Activated CD4-positive, alpha-beta T cell treated with anti-CD3 and anti-CD28 coated beads for 24 hours (primary cell): ENCODE data around the gene PDGFB.

Experiments used
- DNase-seq, 2 donors: peaks; one replicate each; pipeline ENCODE4 v3.0.0-alpha.2; 2020; ENCODE audit warnings: low read depth in 2 of 2

PDGFB gene

DNA sequence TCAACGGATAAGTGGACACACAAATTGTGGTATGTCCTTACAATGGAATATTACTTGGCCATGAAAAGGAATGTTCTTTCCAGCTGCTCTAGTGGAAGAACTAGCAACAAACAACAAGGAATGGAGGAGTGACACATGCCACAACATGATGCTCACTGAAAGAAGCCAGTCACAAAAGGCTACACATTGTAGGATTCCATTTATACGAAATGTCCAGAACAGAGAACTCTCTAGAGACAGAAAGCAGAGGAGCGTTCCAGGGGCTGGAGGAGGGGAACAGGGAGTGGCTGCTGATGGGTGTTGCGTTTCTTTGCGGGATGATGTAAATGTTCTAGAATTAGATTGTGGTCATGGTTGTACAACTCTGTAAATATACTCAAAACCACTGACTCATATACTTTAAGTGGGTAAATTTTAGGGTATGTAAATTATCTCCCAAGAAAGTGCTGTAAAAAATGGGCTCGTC, 32.4 kb upstream of the PDGFB start:
- DNase-seq: no peak

DNA sequence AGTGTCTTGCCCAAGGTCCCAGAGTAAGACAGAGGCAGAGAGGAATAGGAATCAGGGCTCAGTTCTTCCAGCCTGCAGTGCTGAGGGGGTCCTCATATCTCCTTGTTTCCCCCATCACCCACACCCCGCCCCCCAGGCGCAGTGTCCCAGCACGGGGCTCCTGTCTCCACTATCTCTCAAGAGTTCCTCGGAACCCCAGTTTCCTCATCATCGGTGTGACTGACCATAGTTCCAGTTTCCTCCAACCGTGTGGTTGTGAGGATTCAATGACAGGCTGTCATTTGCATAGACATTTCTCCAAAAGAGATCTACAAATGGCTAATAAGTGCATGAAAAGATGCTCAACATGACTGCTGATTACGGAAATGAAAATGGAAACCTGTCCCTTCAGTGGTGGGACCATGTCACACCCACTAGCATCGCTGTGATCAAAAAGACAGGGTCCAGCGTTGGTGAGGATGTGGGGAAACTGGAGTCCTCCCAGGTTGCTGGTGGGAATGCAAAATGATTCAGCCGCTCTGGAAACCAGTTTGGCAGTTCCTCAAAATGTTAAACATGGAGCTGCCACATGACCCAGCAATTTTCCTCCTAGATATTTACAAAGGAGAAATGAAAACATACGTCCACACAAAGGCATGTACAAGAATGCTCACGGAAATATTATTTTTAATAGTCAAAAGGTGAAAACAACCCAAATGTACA, 31.8 kb upstream of the PDGFB start:
- no peak for DNase-seq

DNA sequence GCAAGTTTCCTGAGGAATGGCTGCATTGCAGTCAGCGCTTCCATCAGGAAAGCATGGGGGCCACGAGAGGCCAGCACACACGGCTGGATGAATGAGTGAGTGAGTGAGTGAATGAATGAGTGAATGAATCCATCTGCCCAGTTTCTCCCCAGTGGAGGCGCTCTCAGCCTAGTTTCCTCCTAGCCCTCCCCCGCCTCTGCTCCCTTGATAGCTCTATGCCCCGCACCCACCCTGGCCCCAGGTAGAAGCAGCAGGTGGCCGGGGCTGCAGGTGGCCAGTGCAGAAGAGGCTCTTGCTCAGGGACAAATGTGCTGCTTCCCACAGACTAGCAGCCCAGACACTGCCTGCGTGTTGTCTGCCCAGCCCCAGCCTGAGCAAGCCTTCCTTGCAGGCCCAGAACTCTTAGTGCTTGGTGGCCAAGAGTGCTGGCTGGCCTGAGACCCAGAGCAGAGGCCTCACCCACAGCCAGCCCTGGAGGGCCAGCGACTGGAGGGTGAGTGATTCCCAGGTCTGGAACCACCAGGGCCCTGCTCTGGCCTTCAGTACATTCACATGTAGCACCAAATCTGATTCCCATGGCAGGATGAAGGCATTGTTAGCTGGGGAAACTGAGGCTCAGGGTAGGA, 31.1 kb upstream of the PDGFB start:
- no peak for DNase-seq

DNA sequence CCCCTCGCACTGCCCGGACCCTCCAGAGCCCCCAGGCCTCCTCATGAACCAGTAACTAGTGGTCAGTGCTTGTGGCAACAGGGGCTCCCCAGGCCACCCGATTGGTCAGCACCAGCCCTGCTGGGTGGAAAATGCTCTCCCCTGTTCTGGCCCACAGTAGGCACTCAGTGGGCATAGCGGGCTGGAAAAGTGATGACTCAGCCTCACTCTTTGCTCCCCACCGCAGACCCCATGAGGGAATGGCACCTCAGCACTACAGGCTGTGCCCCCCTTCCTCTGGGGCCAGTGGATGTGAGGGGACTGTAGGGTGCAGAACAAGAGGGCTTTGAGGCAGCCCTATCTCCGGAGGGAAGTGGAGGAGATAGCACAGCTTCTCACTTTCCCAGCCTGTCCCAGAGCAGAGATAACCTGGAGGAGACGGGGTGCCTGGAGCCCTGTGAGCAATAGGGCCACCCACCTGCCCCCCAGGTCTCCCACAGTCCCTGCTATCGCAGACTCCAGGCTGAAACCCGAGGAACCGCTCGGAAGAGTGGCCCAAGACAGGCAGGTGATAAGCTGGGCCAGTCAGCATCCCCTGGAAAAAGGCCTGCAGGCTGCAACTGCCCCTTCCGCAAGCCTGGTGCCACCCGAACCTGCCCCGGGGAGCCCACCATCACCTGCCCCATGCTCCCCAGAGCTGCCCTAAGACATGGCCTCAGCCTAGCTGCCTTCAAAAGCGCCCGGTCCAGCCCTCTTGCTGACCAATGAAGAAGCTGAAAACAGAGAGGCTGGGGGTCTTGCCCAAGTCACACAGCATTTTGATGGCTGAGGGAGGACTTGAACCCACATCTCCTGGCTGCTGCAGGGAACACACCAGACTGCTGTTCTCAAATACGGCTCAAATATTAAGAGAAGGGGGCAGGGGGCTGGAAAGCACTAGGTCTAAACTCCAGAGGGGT, 29.4 kb upstream of the PDGFB start:
- no peak for DNase-seq

DNA sequence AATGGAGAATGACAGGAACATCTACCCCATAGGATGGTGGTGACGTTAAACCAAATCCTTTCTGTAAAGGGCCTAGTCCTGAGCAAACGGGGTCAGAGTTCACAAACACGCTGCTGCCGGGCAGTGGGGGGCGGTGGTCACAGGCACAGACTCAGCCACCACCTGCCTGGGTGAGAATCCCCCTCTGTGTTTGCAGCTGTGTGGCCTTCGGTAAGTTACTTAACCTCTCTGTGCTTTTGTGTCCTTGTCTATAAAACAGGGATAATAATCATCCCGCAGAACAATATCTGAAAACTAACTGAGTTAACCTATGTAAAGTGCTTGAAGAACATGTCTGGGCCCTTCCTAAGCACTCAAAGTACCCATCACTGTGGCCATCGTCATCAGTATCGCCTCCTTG, 26.0 kb upstream of the PDGFB start:
- no peak for DNase-seq

DNA sequence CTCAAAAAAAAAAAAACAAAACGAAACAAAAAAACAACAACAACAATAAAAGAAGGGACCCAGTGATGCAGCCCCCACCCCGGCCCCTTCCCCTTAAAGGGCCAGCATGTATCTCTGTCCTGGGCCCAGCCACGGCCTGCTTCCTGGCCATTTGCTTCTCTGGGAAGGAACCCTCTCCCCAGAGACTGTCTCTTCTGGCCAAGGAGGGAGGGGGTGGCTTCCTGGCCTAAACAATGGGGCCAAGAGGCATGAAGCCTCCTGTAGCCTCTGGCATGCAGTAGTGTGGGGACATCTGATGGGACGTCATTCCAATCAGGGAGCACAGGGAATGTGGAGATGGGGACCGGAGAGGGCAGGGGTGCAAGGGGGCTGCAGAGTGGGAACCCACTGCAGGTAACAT, 25.5 kb upstream of the PDGFB start:
- DNase-seq: no peak

DNA sequence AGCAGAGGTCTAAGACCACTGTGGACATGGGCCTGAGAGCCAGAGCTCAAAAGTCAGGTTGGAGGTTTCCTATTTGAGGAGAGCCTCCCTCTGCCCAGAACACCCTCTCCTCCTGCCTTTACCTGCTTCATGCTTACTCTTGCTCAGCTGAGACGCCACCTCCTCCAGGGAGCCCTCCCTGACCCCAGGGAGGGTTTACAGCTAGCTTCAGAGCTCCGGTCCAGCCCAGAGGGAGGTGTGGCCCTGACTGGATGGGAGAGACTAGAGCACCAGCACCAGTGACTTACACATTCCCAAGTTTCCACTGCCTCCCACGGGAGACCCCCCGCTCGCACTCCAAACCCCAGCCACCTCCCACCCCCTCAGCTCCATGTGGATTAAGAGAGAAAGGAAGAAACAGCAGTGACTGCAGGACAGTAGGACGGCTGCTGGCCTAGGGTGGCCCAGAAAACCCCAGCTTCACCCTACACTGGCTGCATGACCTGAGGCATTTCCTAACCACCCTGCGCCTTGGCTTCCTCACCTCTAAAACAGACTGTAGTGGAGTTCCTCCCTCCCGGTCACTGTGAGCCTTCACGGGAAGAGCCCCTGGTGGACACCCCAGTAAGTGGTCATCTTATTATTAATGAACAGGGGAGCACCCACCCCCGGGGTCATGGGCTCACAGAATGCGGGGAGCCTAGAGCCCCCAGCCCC, 24.5 kb upstream of the PDGFB start:
- no peak for DNase-seq

DNA sequence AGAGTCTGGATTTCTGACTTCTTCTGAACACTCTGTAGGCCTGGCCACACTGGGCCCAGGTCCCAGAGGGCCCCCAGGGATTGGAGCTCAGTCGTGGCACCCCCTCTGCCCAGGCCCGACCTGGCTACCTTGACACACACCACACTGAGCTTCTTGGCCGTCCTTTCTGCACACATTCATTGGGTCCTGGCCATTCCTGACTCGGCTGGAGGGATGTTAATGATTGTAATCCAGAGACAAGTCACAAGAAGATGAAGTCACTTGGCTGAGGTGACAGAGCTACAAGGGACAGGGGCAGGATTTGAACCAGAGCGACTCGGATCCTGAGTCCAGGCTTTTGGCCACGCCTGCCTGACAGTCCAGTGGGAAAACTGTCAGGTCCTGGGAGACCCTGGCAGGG, 23.9 kb upstream of the PDGFB start:
- no peak for DNase-seq

DNA sequence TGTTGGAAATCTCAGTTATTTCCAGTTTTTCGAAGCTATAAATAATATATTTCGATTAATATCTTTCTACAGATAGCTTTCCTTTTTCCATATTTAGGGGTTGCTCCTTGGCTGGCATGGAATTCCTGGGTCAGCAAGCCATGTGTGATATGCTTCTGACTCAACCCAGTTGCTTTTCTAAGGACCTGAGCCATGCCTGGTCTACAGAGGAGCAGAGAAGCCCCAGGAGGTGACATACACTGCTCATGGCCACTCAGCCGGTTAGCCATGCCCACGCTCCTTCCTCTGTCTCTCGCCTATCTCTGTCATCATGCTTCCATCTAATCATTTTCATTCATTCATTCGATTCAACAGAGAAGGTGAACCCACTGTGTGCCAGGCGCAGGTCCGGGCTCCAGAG, 23.2 kb upstream of the PDGFB start:
- no peak for DNase-seq

DNA sequence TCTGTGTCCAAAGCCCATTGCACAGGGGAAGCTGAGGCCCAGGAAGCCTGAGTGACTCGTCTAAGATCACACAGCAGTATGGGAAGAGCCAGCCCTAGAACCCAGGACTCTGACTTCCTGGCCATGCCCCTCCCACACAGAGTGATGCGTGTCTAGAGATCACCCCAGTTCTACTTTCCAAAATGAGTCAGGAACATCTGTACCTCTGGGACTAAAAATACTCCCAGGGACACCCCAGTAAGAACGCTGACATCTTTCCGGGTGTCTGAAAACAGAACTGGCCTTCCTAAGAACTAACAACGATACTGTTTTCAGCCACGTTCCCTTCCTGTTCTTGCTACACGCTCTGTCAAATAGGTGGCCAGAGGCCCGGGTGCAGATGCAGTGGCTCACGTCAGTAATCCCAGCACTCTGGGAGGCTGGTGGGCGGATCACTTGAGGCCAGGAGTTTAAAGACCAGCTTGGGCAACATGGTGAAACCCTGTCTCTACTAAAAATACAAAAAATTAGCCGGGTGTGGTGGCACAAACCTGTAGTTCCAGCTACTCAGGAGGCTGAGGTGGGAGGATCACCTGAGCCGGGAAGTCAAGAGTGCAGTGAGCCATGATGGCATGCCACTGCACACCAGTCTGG, 21.7 kb upstream of the PDGFB start:
- DNase-seq: peak in 1 of 2 donors; percentile 35

DNA sequence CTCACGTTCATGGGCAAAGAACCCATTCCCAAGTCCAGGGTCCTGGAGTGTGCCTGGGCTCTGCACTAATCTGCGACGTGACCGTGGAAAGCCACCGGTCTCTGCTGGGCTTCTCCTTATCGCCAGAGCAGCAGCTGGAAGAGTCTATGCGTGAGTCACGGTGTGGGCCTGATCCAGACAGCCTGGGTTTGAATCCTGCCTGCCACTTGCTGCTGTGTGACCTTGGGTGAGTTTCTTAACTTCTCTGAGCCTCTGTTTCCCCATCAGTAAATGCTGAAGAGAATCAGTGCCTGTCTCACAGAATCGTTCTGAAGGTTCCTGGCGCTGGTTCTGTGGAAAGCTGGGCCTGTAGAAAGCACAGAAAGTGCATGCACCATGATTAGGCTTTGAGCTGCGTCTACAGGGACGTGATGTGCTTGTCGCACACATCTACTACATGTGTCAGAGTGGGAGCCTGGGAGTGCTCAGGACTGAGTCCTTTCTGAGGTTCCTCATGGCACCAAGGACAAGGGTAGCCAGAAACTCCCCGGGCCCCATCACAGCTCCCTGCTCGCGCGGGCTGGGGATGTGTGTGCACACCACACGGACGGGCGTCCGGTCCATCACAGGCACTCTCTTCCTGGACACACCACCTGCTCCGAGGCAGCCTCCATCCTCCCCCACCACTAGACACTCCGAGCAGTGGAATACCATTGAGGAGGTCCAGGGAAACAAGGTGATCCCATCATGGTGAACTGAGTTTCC, 20.5 kb upstream of the PDGFB start:
- no peak for DNase-seq

DNA sequence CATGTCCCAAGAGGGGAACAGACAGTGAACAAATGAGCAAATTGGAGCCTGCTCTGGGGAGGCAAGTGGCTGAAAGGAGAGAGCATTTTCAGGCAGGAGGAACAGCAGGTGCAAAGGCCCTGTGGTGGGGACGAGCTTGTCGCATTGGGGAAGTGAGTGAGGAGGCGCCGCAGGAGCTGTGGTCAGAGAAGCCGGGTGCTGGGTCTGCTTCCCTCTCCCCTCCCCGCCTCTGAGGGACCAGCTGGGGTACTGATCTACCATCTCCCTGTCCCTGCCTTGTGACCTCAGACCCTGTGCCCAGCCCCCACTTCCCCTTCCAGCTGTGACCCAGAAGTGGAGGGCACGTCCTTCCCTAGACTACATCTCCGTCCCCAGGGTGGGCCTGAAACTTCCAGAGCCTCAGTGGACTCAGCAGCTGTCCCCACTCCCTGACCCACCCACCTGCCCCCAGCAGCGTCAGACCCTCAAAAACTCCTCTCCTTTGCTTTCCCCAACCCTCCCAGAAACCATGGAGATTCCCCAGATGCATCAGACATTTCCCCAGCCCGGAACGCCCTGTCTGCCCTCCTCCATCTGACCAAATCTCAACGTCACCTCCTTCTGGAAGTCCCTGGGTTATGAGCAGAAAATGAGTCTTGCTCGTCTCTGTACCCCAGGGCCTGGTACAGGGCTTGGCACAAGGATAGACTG, 19.7 kb upstream of the PDGFB start:
- no peak for DNase-seq

DNA sequence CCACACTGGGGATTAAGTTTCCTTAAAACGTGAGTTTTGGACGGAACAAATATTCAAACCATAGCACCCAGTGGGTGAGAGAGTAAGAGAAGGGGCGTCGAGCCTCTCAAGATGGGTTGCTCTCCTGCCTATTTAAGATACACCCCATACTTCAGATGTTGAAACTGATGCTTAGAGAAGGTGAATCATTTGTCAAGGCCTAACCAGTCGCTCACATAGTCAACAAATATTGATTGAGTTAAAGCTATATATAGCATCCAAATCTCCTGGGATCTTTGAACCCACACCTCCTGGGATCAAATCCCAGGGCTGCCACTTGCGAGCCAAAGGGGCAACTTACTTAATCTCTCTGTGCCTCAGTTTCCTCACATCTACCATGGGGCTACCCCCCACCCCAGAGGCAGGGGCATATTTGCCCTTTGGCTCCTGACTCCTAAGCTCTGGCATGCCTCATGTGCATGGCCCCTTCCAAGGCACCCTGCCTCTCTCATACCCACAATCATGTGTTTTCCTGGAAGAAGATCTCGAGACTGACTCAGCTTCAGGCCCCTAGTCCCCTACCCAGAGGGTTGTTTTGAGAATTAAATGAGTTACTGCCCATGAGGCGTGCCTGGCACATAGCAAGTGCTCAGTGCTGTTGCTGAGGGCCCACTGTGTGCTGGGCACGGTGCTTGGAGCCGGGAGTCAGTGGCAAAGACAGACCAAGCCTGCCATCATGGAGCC, 19.0 kb upstream of the PDGFB start:
- DNase-seq: no peak

DNA sequence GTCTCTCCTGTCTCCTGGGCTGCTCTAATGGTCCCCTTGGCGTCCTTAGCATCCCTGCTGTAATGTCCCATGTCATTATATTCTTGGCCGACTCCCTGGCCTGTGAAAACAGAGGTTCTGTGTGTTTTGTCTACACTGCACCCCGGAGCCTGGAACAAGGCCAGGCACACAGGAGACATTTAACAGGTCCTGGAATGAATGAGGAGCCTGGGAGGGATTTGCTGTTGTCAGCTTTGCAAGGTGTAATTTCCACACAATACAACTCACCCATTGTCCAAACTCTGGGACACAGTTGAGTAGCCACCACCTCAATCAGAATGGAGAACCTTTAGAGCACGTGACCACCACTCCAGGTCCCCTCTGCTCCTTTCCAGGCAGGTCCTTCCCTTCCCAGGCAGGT, 14.9 kb upstream of the PDGFB start:
- DNase-seq: no peak

DNA sequence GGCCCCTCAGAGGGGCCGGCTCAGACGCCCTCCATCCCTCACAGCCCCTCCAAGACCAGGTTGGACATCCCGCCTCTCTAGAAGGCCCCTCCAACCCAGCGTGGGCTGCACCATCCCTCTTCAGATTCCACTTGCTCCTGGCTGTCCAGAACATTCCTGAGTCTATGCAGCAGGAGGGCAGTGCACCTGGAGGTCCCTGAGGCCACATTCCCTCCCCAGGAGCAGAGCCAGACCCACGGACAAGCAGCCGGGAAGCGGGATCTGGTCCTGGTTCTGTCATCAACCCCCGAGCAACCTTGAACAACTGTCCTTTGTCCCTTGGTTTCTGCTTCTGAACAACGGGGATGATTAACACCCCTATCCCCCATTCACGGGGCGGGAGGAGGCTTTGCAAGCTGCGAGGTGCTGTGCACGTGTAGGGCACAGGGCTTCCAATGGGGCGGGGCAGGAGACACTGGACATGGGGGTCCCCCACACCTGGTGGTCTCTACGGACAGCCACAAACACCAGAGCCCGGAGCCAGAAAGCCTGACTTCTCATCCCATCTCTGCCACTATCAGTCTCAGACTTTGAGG, 13.2 kb upstream of the PDGFB start:
- DNase-seq: no peak

DNA sequence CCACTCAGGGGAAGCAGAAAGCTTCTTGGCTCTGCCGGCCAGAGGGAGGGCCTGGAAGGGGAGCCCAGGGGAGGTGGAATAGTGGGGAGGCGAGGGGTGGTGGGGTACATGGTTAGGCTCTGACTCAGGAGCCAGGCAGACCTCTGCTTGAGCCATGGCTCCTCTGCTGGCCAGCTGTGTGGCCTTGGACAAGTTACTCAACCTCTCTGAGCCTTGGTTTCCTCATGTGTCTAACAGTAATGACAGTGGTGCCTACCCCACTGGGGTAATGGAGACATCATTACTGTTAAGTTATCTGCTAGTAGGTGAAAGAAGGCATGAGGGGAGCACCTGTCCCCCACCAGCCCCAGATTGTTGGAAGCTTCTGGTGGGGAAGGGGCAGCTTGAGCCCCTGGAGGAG, 12.2 kb upstream of the PDGFB start:
- no peak for DNase-seq

DNA sequence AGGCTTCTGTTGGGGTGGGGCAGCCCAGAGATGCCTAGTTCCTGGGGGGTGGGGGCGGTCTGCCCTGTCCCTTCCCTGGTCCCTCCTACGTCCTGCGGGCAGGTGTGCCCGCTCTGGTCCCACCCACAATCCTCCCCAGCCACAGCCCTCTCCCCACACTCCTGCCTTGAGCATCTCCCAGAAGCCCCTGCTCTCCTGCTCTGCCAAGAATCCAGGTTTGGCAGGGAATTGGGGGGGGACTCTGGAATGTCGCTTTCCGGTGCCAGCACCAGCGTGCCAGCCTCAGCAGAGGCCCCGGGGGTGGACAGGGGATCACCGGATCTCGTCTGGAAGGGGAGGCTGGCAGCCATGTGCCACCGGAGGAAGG, 11.4 kb upstream of the PDGFB start:
- DNase-seq: no peak

DNA sequence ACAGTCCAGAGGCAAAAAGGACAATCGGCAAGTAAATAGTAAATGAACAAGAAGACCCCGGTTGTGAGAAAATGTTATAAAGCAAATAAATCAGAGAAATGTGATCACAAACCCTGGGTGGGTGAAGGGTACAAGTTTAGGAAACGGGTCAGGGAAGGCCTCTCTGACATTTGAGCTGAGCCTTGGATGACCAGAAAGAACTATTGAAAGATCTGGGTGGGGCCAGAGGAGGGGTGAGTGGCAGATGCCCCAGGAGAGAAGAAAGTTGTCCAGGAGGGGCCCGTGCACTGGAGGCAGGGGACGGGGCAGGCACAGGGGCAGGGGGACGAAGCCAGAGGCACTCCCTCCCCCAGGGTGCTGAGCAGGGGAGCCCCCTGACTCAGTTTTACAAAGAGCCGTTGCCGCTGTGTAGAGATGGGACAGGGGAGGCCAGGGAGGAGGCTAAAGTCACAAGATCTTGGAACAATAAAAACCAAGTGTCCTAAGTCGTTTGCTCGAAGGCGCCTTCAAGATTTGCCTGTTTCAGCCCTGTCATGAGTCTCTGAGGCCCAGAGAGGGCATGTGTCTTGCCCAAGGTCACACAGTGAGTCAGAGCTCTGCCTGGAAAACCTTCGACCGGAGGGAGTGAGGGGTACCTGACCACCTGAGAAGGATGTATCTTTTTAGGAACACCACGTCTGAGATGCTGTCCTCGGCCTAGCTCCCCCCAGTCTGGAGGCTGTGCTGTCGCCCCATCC, 10.8 kb upstream of the PDGFB start:
- no peak for DNase-seq
